SHP77 (cell line): Measurements from ENCODE around the gene HMGB2.

ENCODE experiments used
- DNase-seq, 2 experiments: peaks; one replicate each; lab custom pipeline; 2025; lab: John Stamatoyannopoulos, UW

HMGB2 gene

GRCh38 chr4:173334891-173335752, 964 bp upstream of the HMGB2 start:
- peak; percentile 44 to 63 for DNase-seq

- no peak for DNase-seq
Measured at GRCh38 chr4:173333658-173334084, 487 bp downstream of the HMGB2 start.

- DNase-seq: no peak
Measured at GRCh38 chr4:173332963-173333657, 1.0 kb downstream of the HMGB2 start.

- DNase-seq: no peak
Measured at GRCh38 chr4:173332021-173332487, 2.1 kb downstream of the HMGB2 start.

- DNase-seq: no peak
Measured at GRCh38 chr4:173330590-173330989, 3.6 kb downstream of the HMGB2 start.

GRCh38 chr4:173328236-173328901, 5.8 kb downstream of the HMGB2 start:
- DNase-seq: no peak

- no peak for DNase-seq
Measured at GRCh38 chr4:173325007-173325736, 9.0 kb downstream of the HMGB2 start.

GRCh38 chr4:173319696-173320095, 14.5 kb downstream of the HMGB2 start:
- no peak for DNase-seq

- no peak for DNase-seq
Measured at GRCh38 chr4:173318648-173319211, 15.4 kb downstream of the HMGB2 start.

- no peak for DNase-seq
Measured at GRCh38 chr4:173318240-173318639, 15.9 kb downstream of the HMGB2 start.

GRCh38 chr4:173317004-173317403, 17.2 kb downstream of the HMGB2 start:
- DNase-seq: no peak

GRCh38 chr4:173316060-173316459, 18.1 kb downstream of the HMGB2 start:
- no peak for DNase-seq

GRCh38 chr4:173314715-173315114, 19.4 kb downstream of the HMGB2 start:
- no peak for DNase-seq

GRCh38 chr4:173311368-173311767, 22.8 kb downstream of the HMGB2 start:
- no peak for DNase-seq

- DNase-seq: no peak
Measured at GRCh38 chr4:173307778-173308177, 26.4 kb downstream of the HMGB2 start.

GRCh38 chr4:173301518-173302201, 32.5 kb downstream of the HMGB2 start:
- no peak for DNase-seq

- DNase-seq: no peak
Measured at GRCh38 chr4:173294444-173294843, 39.7 kb downstream of the HMGB2 start.

- DNase-seq: no peak
Measured at GRCh38 chr4:173293663-173294062, 40.5 kb downstream of the HMGB2 start.

GRCh38 chr4:173291899-173292298, 42.3 kb downstream of the HMGB2 start:
- no peak for DNase-seq

GRCh38 chr4:173289353-173289727, 44.8 kb downstream of the HMGB2 start:
- DNase-seq: no peak
